GM12878 (cell line): ENCODE measurements around the gene PAX7. TPM values are rescaled to one million over a fixed set of nuclear protein-coding genes. Genes with fewer than 3 reads are reported as not detected.

Experiments used
- ETV6 ChIP-seq, 2 experiments: fragments of 450-650 bp in 1 of 2; IDR thresholded peaks in 1 of 2; conservative IDR thresholded peaks in 1 of 2; 2 replicates each; pipeline ENCODE4 v1.6.1; 2014; ENCODE audit warnings: antibody characterized with exemption in 1 of 2, borderline replicate concordance in 1 of 2, low read depth in 1 of 2, mild to moderate bottlenecking in 1 of 2, moderate library complexity in 1 of 2
- MTA3 ChIP-seq: IDR thresholded peaks from 2 replicates; pipeline ENCODE4 v1.6.1; 2012; ENCODE audit warnings: low read length, inconsistent platforms, borderline replicate concordance
- NFYB ChIP-seq: IDR thresholded peaks from 2 replicates; pipeline ENCODE4 v1.6.1; 2011; ENCODE audit warnings: low read depth, mild to moderate bottlenecking, low read length, improper control_type of control experiment, moderate library complexity; ENCODE audit not compliant: insufficient read depth
- PAX5 ChIP-seq: IDR thresholded peaks from 2 replicates; pipeline ENCODE4 v1.6.1; 2011; ENCODE audit warnings: low read depth, low read length, borderline replicate concordance
- SRF ChIP-seq, 2 experiments: IDR thresholded peaks; 2 replicates each; pipeline ENCODE4 v1.6.1; 2011; ENCODE audit warnings: low read depth in 2 of 2, low read length in 2 of 2, mild to moderate bottlenecking in 1 of 2, moderate library complexity in 1 of 2
- TARDBP ChIP-seq: IDR thresholded peaks from 2 replicates; pipeline ENCODE4 v1.6.1; 2016; ENCODE audit warnings: borderline replicate concordance
- polyA plus RNA-seq, 11 experiments: library from polyadenylated mRNA; depleted of rRNA in 4 of 11; unstranded in 6 of 11; stranded (reverse) in 5 of 11; fragments of >200 nt; fragmentation: Nextera tagmentation in 4 of 11; fragmentation: Illumina TruSeq in 1 of 11; extraction: Ambion mirVana in 4 of 11; extraction: Trizol in 1 of 11; gene quantifications; 1 replicate in 1 of 11; 2 replicates in 10 of 11; pipeline versions ENCODE4 v1.2.1 to v1.2.3, GENCODE V29; 2011 to 2016; ENCODE audit warnings: inconsistent platforms in 2 of 11, missing spikeins in 2 of 11, low read depth in 1 of 11
- total RNA-seq, 4 experiments: library from RNA; depleted of rRNA in 3 of 4; stranded (reverse); fragments of >200 nt in 3 of 4; fragmentation: Illumina TruSeq in 1 of 4; extraction: Trizol in 1 of 4; gene quantifications; 2 replicates each; pipeline versions ENCODE4 v1.2.1 to v1.2.3, GENCODE V29; 2013 to 2021
- TF ChIP-seq, protein P1 (sequence below): fragments of 450-650 bp; IDR thresholded peaks from 2 replicates; pipeline ENCODE4 v1.6.1; 2018; ENCODE audit warnings: borderline replicate concordance, mild to moderate bottlenecking; ENCODE audit not compliant: partially characterized antibody
- TF ChIP-seq, protein P2 (sequence below): IDR thresholded peaks from 2 replicates; pipeline ENCODE4 v1.6.1; 2012; ENCODE audit warnings: low read depth, low read length, improper control_type of control experiment

The PAX7 gene
- total and polyA plus RNA-seq, 10 of the 15 experiments (the other 5 are each of a cell fraction or from before 2014, with no cell fraction given): not detected

DNA sequence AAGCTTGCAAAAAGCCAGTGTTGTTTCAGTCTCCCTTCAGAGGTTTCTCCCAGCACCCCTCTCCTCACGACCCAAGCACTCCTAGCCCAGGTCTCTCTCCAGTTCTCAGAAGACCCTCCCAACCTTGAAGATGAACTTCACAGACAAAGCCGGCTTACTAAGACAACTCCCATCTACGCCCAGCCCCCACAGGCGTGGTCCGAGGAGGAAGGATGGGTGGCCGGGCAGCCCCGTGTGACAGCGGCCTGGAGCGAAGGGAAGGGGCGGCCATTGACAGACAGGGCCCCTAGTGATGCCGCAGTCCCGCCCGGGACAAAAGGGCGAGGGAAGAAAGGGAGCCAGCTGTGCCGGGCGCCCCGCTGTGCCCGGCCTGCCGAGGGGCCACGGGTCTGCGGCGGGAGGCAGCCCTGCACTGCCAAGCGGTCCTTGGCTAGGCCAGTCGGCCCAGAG lies 6.9 kb downstream of the PAX7 start (continued):
- no peak for TF ChIP-seq ETV6 (conservative IDR thresholded peaks at IDR 0.05 in 1 of 2, IDR thresholded peaks at IDR 0.05 in 1 of 2; ENCODE audit: borderline replicate concordance in 1 of 2, low read depth in 1 of 2)
- no peak for TF ChIP-seq NFYB
- no peak for TF ChIP-seq PAX5
- TF ChIP-seq, protein P1, sequence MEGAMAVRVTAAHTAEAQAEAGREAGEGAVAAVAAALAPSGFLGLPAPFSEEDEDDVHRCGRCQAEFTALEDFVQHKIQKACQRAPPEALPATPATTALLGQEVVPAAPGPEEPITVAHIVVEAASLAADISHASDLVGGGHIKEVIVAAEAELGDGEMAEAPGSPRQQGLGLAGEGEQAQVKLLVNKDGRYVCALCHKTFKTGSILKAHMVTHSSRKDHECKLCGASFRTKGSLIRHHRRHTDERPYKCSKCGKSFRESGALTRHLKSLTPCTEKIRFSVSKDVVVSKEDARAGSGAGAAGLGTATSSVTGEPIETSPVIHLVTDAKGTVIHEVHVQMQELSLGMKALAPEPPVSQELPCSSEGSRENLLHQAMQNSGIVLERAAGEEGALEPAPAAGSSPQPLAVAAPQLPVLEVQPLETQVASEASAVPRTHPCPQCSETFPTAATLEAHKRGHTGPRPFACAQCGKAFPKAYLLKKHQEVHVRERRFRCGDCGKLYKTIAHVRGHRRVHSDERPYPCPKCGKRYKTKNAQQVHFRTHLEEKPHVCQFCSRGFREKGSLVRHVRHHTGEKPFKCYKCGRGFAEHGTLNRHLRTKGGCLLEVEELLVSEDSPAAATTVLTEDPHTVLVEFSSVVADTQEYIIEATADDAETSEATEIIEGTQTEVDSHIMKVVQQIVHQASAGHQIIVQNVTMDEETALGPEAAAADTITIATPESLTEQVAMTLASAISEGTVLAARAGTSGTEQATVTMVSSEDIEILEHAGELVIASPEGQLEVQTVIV: no peak
- no peak for TF ChIP-seq TARDBP
- TF ChIP-seq SRF (IDR thresholded peaks at IDR 0.05; ENCODE audit: low read depth in 2 of 2, low read length in 2 of 2): no peak
- TF ChIP-seq, protein P2, sequence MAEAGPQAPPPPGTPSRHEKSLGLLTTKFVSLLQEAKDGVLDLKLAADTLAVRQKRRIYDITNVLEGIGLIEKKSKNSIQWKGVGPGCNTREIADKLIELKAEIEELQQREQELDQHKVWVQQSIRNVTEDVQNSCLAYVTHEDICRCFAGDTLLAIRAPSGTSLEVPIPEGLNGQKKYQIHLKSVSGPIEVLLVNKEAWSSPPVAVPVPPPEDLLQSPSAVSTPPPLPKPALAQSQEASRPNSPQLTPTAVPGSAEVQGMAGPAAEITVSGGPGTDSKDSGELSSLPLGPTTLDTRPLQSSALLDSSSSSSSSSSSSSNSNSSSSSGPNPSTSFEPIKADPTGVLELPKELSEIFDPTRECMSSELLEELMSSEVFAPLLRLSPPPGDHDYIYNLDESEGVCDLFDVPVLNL: no peak
- TF ChIP-seq MTA3: no peak
